HG02759 (cell line): ENCODE data around the gene URB2.
A peak's percentile ranks its signal among the peaks of the same experiment; 100 is the strongest.
"Not testable (repeated sequence)": the region's sequence is repeated elsewhere in the genome, so short reads cannot be mapped to it uniquely, and the experiment has no call there.

Experiments
- ATAC-seq: cut with Tn5 transposase; IDR thresholded peaks from one replicate; pipeline ENCODE4 v1.9.1; 2021; ENCODE audit warnings: mild to moderate bottlenecking, moderate library complexity; ENCODE audit not compliant: unreplicated experiment

The URB2 gene

GRCh38 chr1:229625915-229626831 lies at the start of gene URB2, which contains the start of gene TAF5L:
TSS of gene URB2 (plus strand) at chr1:229626247. CDS start at chr1:229627634, 1,387 bp downstream.
TSS of gene TAF5L (minus strand) at chr1:229626122. CDS start at chr1:229614482, 11,640 bp downstream.
- peak; percentile 86 for ATAC-seq

- ATAC-seq: peak; percentile 35
Observed at GRCh38 chr1:229578168-229579058, 47.6 kb upstream of the URB2 start.

- ATAC-seq: peak; percentile 82
Observed at GRCh38 chr1:229579059-229579673, 46.9 kb upstream of the URB2 start.

- ATAC-seq: no peak
Observed at GRCh38 chr1:229581485-229581884, 44.6 kb upstream of the URB2 start.

DNA sequence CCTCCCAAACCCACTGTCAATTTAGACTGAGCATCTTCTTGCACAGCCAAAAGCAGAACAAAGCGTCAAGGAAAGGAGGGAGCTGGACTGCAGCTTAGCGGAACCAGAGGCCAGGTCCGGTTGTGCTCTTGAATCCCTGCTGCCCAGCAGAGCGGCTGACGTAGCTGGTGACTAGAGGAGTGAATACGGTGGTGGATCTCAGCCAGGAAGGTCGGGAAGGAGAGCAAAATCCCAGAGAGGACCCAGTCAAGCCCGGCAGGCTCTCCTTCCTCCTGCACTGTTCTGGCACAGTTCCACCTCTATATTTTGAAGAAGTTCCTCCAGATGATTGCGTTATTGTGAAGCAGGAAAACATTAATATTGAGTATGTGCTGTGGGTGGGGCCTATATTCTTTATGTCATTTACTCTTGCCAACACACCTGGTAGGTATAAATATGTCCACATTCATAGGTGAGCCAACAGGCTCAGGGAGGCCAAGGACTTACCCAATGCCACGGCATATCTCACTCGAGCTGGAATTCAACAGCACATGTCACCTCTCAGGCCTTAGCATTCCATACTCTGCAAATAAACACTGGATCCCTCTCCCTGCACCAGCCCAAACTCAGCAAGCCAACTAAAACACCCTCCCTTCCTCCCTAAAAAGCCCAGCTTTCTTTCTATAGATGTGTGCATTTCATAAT lies 43.9 kb upstream of the URB2 start:
- no peak for ATAC-seq

- no peak for ATAC-seq
Observed at GRCh38 chr1:229582715-229583114, 43.3 kb upstream of the URB2 start.

DNA sequence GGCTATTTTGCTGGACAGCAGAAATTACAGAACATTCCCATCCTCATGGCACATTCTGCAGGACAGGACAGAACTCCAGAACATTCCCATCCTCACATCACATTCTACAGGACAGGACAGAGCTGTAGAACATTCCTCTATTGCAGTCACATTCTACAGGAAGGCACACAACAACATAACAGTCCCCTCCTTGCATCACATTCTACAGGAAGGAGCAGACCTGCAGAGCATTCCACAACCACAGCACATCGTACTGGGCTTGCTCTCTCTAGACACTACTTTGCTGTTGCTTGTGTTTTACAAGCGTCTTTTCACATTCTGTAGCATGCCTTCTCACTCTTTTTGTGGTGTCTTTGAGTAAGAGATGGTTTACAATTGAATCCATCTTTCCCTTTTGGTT lies 40.7 kb upstream of the URB2 start:
- no peak for ATAC-seq

DNA sequence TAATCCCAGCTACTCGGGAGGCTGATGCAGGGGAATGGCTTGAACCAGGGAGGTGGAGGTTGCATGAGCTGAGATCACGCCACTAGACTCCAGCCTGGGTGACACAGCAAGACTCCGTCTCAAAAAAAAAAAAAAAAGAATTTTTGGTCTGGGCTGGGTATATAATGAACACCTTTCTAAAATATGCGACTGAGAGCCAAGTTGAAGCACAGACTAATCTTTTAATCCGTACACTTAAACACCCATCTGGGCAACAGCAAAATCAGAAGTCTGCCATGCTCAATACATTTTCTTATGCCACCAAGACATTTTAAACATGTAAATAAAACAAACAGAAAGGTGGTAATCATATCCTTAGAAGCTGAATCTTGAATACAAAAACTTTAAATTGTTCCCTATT lies 35.9 kb upstream of the URB2 start:
- no peak for ATAC-seq

DNA sequence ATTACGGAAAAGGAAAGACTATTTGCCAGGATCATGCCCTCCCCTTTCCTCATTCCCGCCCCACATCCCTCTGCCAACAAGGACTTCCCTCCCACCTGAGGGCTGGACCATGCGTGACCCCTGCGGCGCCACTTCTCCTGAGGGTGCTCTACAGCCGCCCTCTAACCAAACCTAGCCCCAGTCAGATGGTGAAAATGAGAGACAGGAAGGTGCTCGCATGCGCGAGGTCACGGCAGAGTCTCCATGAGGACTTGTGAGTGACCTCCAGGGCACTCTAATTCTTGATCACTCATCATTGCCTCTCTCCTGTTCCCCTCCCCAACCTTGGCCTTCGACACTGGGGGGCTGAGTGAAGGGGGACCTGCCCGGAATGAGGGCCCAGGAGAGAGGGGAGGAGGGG lies 32.2 kb upstream of the URB2 start:
- ATAC-seq: no peak

DNA sequence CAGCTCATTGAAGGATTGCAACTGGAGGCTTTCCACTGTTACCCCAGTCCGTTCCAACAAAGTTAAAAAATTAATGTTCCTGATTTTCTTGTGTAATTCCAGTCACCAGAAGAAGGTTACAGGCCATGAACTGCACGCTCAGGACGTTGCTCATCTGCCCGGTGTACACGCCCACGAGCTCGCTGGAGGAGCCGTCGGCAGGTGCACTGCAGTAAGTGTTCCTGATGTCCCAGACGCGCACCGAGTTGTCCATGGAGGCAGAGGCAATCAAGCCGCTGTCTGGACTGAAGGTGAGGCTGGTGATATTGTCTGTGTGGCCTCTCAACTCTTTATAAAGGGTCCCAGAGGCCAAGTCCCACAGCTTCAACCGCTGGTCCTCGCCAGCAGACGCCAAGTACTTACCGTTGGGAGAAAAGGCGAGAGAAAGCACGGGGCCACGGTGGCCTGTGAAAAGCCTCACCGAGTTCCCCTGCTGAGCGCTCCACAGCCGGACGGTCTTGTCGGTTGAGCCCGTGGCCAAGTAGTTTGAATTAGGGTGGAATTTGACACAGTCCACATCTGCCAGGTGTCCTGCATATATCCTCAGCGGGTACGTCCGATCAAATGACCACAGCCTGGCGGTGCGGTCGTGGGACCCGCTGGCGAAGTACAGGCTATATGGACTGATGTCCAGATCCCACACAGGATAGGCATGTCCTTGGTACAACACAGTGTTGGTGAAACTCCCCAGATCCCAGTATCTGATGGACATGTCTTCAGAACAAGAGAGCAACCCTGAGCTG lies 31.6 kb upstream of the URB2 start:
- no peak for ATAC-seq

GRCh38 chr1:229595876-229596275 lies 30.2 kb upstream of the URB2 start:
- ATAC-seq: not testable (repeated sequence)

DNA sequence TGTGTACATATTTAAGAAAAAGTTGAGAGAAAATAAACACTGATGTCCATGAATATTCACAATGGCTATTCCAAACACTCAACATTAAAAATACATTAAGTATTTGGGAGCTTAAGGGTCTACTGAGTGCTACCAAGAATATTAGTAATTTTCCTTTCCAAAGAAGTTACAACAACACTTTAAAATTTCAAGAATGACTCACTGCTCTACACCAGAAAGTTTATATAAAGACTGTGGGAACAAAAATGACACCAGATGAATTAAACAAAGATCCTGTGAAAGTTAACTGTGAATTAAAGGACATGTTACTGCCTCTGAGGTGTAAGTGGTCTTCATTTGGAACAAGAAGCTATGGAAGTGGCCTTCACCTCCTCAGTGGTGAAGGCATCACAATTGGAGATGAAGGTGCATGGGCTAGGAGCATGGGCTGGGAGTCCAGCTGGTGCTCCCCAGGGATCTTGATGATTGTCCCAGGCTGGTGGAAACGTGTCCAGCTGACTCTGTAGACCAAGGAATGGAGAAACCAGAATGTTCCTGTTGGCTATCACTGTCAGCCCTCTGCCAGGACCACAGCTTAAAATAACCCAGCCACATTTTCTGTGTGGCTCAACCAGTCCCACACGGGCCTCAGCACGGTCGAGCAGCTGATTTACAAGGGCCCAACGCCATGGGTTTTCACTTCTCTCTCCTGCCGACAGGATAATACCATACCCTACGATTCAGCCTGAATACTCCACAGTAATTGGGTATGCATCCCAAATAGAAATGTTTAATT lies 28.9 kb upstream of the URB2 start:
- ATAC-seq: no peak

- no peak for ATAC-seq
Observed at GRCh38 chr1:229597877-229598276, 28.2 kb upstream of the URB2 start.

DNA sequence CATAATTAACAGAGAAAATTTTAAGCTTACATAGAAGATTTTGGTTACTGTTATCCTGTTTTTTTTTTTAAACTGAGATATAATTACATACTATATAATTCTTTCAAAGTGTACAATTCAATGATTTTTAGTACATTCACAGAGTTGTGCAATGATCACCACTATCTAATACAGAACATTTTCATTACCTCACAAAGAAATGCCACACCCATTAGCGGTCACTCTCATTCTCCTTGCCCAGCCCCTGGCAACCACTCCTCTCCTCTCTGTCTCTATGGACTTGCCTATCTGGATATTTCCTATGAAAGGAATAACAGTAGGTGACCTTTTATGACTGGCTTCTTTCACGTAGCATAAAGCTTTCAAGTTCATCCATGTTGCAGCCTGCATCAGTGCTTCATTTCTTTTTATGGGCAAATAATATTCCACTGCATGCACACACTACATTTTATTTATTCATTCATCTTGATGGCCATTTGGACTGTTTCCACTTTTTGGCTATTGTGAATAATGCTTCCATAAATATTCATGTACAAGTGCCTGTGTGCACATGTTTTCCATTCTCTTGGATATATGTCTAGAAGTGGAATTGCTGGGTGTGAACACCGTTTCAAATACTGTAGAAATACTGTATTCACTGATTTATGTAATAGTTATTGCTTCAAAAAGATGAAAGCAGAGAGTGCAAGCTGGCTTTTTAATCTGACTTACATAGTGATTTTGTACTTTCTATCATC lies 26.7 kb upstream of the URB2 start:
- ATAC-seq: no peak

GRCh38 chr1:229600229-229600628 lies 25.8 kb upstream of the URB2 start:
- no peak for ATAC-seq

DNA sequence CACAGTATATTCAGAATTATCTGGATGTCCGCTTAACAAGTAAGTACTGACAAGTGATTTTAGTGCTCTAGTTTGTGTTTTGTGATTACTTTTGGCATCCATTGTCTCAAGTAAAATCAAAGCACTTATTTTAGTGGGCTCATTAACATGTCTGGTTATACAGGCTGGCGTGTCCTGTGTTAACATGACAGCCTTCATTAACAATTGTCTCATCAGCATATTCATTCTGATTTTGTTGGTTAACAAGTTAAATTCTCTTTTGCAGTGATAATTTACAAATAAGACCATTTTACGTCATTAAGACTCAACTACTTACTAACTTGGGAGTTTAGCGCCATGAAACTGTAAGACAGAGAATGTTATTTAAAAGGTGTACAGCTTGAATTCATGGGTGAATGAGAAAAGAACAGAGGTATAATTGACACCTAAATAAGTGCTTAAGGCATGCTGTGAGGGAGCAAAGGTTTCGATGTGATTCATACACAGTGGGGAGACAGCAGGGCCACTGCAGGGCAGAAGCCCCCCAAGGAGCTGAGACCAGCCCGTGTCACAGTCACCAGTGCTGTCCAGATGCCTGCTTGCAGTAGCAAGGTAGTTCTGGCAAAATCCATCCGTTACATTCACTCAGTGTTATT lies 22.6 kb upstream of the URB2 start:
- ATAC-seq: no peak

- no peak for ATAC-seq
Observed at GRCh38 chr1:229607370-229607769, 18.7 kb upstream of the URB2 start.

- no peak for ATAC-seq
Observed at GRCh38 chr1:229608590-229608989, 17.5 kb upstream of the URB2 start.
